Epithelial cell of esophagus (primary cell): ENCODE measurements around the gene ST14.

Experiments
- DNase-seq: peaks from one replicate; pipeline ENCODE4 v3.0.0; 2010; ENCODE audit warnings: low read depth
- H3K4me3 ChIP-seq: 2 replicates; pipeline ENCODE4 v1.5.1; 2011; ENCODE audit warnings: mild to moderate bottlenecking, low read length, control low read depth
- TF ChIP-seq, protein P1 (sequence below): IDR thresholded peaks from 2 replicates; pipeline ENCODE4 v1.5.1; 2011; ENCODE audit warnings: low read depth, mild to moderate bottlenecking, low read length, control low read depth, inconsistent platforms; ENCODE audit not compliant: insufficient read depth; ENCODE audit errors: missing control alignments

Gene ST14

DNA sequence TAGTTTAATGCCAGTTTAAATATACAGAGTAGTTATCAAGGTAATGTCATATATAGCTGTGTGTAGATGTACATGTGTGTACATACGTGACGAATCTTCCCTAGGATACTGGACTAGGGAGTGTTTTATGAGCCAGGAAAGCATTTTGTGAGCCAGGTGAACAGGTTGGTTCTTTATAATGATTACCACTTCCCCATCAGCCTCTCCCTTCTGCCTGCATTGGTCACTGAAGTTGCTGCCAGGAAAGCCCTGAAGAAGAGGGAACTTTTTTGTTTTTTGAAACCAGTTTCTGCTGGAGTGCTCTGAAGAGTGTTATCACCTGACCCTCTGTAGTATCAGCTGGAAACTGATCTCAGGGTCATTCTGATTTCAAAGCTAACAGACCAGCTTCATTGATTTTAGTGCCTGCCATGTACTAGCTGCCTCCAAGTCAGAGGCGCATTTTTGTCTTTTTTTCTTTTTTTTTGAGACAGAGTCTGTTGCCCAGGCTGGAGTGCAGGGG is 14.2 kb upstream of the ST14 start:
- no peak overlapping the region for H3K4me3 ChIP-seq
- TF ChIP-seq, protein P1, sequence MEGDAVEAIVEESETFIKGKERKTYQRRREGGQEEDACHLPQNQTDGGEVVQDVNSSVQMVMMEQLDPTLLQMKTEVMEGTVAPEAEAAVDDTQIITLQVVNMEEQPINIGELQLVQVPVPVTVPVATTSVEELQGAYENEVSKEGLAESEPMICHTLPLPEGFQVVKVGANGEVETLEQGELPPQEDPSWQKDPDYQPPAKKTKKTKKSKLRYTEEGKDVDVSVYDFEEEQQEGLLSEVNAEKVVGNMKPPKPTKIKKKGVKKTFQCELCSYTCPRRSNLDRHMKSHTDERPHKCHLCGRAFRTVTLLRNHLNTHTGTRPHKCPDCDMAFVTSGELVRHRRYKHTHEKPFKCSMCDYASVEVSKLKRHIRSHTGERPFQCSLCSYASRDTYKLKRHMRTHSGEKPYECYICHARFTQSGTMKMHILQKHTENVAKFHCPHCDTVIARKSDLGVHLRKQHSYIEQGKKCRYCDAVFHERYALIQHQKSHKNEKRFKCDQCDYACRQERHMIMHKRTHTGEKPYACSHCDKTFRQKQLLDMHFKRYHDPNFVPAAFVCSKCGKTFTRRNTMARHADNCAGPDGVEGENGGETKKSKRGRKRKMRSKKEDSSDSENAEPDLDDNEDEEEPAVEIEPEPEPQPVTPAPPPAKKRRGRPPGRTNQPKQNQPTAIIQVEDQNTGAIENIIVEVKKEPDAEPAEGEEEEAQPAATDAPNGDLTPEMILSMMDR, result no peak
- peak; percentile 39 for DNase-seq

DNA sequence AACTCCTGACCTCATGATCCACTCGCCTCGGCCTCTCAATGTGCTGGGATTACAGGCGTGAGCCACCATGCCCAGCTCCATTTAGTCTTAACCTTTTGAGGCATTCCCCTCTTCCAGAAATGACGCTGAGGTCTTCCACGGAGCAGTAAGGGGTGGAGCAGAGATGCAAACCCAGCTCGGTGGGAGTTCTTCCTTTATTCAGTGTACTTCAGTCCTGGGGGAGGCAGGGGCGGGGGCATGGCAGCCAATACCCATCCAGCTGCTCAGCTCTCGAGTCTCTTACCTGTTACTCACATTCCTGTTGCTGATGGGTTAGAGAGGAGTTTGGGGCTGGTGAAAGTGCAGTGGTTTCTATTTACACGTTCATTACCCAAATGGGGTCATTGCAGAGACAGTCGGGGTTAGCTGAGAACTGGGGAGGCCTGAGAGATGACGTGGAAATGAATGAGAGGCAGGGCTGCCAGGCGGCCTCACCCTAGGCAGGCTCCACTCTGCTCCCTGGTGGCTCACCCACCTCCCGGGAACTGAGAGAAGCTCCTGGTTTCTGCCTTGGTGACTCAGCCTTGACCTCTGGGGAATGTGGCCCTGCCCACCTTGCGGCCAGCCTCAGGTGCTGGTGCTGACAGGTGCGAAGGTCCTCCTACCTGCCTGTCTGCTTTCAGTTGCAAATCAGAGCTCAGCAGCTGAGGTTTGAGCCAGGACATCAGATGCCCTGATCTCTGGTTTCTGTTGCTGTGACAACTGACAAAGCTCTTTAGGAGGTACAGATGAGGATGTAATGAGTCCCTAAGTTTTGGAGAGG is 13.4 kb upstream of the ST14 start:
- TF ChIP-seq, protein P1, result peak; percentile 63
- DNase-seq, result peak; percentile 97

DNA sequence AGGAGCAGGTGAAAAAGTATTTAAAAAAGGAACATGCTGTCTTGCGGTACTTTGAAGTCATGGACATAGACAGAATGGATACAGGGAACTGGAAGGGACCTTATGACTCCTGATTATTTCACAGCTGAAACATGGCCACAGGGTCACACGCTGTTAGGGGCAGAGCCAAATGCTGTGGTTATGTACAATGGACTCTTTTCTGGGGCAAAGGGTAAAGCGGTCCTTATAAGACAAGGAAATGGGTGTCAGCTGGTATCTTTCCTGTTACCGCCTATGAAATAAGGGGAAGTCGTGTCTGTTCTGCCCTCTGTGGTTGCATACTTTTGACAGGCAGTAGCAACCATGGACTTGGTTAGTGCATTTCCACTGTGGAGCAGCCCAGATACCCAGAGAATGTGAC is 12.8 kb upstream of the ST14 start:
- no peak overlapping the region for H3K4me3 ChIP-seq
- DNase-seq, result no peak
- TF ChIP-seq, protein P1, result no peak

More for the DNA sequence above, 13.4 kb upstream of the ST14 start:
- H3K4me3 ChIP-seq, result no peak overlapping the region

DNA sequence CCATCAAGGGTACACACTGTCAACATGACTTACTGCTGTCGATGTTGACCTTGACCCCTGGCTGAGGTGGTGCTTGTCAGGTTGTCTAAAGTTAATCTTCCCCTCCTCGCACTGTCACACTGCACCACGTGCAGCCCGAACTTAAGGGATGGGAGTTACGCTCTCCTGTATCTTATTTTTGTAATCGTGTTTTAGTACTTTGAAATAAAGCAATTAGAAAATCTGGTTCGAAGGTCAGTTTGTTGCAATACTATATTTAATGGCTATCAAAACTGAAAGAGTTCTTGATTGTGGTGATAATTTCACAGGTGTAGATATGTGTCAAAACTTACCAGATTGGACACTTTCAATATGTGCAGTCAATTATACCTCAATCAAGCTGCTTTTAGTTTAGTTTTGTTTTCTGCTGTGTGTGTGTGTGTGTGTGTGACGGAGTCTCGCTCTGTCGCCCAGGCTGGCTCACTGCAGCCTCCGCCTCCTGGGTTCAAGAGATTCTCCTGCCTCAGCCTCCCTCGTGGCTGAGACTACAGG is 10.7 kb upstream of the ST14 start:
- TF ChIP-seq, protein P1, result no peak
- DNase-seq, result no peak
- H3K4me3 ChIP-seq, result no peak overlapping the region

DNA sequence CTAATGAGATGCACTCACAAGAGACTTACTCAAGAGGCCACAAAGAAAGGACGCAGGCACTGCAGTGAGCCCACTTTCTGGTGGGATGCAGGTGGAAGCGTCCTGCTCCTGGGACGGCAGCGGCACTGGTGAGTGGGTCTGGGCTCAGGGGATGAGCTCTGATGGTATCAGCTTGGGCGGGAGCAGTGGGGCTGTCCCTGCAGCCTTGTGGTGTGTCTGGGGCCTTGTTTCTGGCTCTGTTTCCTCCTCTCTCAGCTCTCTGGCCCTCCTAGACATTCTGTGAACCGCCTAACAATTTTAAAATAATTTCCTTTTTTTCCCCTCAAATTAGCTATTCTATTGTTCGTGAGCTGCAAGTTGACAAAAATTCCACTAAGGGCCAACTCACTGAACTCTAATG is 8.8 kb upstream of the ST14 start:
- TF ChIP-seq, protein P1, result no peak
- no peak overlapping the region for H3K4me3 ChIP-seq
- no peak for DNase-seq

DNA sequence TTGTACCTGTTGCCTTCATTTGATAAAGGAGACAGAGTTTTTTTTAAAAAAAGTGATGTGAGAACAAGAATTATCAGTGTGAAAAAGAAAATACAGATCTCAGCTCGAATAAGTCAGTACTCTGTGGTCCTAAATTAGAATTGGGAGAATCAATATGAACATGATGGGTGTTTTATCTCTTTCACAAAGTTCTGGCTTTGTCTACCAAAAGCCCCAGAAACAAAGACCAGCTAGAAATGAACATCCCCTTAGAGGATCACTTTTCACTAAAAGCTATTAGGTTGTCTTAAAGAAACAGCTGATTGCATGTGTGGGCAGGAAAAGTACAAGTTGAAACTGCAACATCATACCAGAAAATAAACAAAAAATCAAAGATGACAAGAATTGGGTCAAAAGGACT is 8.4 kb upstream of the ST14 start:
- no peak for DNase-seq
- TF ChIP-seq, protein P1, result no peak
- no peak overlapping the region for H3K4me3 ChIP-seq
